K562 (cell line): Measurements from ENCODE around the gene RNU6-1. TPM values are rescaled to one million over a fixed set of nuclear protein-coding genes. Genes with fewer than 3 reads are reported as not detected.

Experiments
- CEBPG ChIP-seq, 3 experiments: fragments of 200-800 bp in 1 of 3; sonication (Bioruptor generic) in 1 of 3; sonication (generic) in 1 of 3; formaldehyde crosslinking in 1 of 3; IDR thresholded peaks in 2 of 3; conservative IDR thresholded peaks in 1 of 3; 2 replicates each; pipeline versions ENCODE4 v1.6.1 to v1.8.0; 2016 to 2022; ENCODE audit warnings: missing compliant biosample characterization in 2 of 3, missing genetic modification characterization in 2 of 3, mild to moderate bottlenecking in 1 of 3, missing genetic modification reagents in 1 of 3
- GTF2E2 ChIP-seq: fragments of 200-800 bp; sonication (Bioruptor generic); IDR thresholded peaks from 2 replicates; pipeline ENCODE4 v1.6.1; 2016; ENCODE audit warnings: missing genetic modification characterization, missing compliant biosample characterization
- HNRNPH1 ChIP-seq: fragments of 200-400 bp; formaldehyde crosslinking; optimal IDR thresholded peaks from 2 replicates; pipeline ENCODE3; 2017; ENCODE audit warnings: low read depth, mild to moderate bottlenecking, low read length, moderate library complexity
- IFI16 ChIP-seq: fragments of 250-450 bp; sonication (Bioruptor Pico); IDR thresholded peaks from 2 replicates; pipeline ENCODE4 v2.1.2; 2022; ENCODE audit warnings: mild to moderate bottlenecking, inconsistent platforms
- SRSF9 ChIP-seq: fragments of 200-400 bp; formaldehyde crosslinking; IDR thresholded peaks from 2 replicates; pipeline ENCODE4 v1.6.1; 2017; ENCODE audit warnings: low read depth, low read length, borderline replicate concordance
- ZBED1 ChIP-seq: IDR thresholded peaks from 2 replicates; pipeline ENCODE4 v1.6.1; 2014
- polyA plus RNA-seq, 8 experiments: library from polyadenylated mRNA; depleted of rRNA in 4 of 8; stranded (reverse) in 5 of 8; unstranded in 3 of 8; fragments of >200 nt; fragmentation: Nextera tagmentation in 2 of 8; fragmentation: Illumina TruSeq in 1 of 8; extraction: Ambion mirVana in 2 of 8; extraction: Trizol in 1 of 8; gene quantifications; 2 replicates each; pipeline versions ENCODE4 v1.2.1 to v1.2.3, GENCODE V29; 2011 to 2014; ENCODE audit warnings: inconsistent platforms in 1 of 8, missing spikeins in 1 of 8
- total RNA-seq, 7 experiments: library from RNA; depleted of rRNA in 6 of 7; stranded (reverse); fragments of >200 nt in 6 of 7; fragmentation: Illumina TruSeq in 2 of 7; extraction: Trizol in 2 of 7; gene quantifications; 2 replicates each; pipeline versions ENCODE4 v1.2.1 to v1.2.3, GENCODE V29; 2011 to 2021; ENCODE audit warnings: low replicate concordance in 1 of 7
- TF ChIP-seq, protein P1 (sequence below): fragments of 450-650 bp; IDR thresholded peaks from 2 replicates; pipeline ENCODE4 v1.6.1; 2017; ENCODE audit warnings: antibody characterized with exemption
- TF ChIP-seq, protein P2 (sequence below): fragments of 450-650 bp; IDR thresholded peaks from 2 replicates; pipeline ENCODE4 v1.7.0; 2016; ENCODE audit warnings: borderline replicate concordance
- TF ChIP-seq, protein P3 (sequence below), 3 experiments: fragments of 200-800 bp in 1 of 3; fragments of 250-450 bp in 1 of 3; fragments of 450-650 bp in 1 of 3; sonication (Bioruptor Pico) in 1 of 3; sonication (Bioruptor generic) in 1 of 3; formaldehyde crosslinking in 1 of 3; IDR thresholded peaks; 2 replicates each; pipeline versions ENCODE4 v1.6.1 to v1.8.0; 2016 to 2022; ENCODE audit warnings: mild to moderate bottlenecking in 2 of 3, missing genetic modification characterization in 2 of 3, missing compliant biosample characterization in 1 of 3, moderate library complexity in 1 of 3

RNU6-1 gene
- total and polyA plus RNA-seq, 9 of the 15 experiments (the other 6 are each of a cell fraction or from before 2014, with no cell fraction given): not detected

DNA sequence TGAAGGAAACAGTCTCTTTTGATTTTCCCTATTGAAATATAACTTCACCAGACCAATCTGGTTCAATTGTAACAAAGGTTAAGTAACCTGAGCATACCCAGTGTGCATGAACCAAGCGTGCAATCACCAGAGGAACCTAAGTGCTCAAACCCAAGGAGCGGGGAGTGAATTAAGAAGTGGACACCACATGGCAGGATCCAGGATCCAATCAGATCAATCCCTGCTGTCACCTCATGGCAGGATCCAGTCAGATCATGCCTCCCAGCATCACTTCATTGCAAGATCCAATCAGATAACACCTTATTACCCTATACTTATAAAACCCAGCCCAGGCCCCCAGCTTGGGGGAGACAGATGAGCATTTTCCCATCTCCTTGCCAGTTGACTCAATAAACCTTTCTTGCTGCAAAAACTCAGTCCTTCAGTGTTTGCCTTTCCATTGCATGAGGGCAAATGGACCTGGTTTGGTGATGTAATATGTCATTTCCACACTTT, 38.9 kb upstream of the RNU6-1 start (continued):
- TF ChIP-seq, protein P1, sequence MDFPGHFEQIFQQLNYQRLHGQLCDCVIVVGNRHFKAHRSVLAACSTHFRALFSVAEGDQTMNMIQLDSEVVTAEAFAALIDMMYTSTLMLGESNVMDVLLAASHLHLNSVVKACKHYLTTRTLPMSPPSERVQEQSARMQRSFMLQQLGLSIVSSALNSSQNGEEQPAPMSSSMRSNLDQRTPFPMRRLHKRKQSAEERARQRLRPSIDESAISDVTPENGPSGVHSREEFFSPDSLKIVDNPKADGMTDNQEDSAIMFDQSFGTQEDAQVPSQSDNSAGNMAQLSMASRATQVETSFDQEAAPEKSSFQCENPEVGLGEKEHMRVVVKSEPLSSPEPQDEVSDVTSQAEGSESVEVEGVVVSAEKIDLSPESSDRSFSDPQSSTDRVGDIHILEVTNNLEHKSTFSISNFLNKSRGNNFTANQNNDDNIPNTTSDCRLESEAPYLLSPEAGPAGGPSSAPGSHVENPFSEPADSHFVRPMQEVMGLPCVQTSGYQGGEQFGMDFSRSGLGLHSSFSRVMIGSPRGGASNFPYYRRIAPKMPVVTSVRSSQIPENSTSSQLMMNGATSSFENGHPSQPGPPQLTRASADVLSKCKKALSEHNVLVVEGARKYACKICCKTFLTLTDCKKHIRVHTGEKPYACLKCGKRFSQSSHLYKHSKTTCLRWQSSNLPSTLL: no peak
- TF ChIP-seq ZBED1: no peak
- no peak for TF ChIP-seq HNRNPH1
- no peak for TF ChIP-seq IFI16 (CRISPR knock-in tag)
- TF ChIP-seq SRSF9: no peak
- TF ChIP-seq, protein P2, sequence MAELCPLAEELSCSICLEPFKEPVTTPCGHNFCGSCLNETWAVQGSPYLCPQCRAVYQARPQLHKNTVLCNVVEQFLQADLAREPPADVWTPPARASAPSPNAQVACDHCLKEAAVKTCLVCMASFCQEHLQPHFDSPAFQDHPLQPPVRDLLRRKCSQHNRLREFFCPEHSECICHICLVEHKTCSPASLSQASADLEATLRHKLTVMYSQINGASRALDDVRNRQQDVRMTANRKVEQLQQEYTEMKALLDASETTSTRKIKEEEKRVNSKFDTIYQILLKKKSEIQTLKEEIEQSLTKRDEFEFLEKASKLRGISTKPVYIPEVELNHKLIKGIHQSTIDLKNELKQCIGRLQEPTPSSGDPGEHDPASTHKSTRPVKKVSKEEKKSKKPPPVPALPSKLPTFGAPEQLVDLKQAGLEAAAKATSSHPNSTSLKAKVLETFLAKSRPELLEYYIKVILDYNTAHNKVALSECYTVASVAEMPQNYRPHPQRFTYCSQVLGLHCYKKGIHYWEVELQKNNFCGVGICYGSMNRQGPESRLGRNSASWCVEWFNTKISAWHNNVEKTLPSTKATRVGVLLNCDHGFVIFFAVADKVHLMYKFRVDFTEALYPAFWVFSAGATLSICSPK: no peak
- no peak for TF ChIP-seq GTF2E2 (tag)
- TF ChIP-seq, protein P3, sequence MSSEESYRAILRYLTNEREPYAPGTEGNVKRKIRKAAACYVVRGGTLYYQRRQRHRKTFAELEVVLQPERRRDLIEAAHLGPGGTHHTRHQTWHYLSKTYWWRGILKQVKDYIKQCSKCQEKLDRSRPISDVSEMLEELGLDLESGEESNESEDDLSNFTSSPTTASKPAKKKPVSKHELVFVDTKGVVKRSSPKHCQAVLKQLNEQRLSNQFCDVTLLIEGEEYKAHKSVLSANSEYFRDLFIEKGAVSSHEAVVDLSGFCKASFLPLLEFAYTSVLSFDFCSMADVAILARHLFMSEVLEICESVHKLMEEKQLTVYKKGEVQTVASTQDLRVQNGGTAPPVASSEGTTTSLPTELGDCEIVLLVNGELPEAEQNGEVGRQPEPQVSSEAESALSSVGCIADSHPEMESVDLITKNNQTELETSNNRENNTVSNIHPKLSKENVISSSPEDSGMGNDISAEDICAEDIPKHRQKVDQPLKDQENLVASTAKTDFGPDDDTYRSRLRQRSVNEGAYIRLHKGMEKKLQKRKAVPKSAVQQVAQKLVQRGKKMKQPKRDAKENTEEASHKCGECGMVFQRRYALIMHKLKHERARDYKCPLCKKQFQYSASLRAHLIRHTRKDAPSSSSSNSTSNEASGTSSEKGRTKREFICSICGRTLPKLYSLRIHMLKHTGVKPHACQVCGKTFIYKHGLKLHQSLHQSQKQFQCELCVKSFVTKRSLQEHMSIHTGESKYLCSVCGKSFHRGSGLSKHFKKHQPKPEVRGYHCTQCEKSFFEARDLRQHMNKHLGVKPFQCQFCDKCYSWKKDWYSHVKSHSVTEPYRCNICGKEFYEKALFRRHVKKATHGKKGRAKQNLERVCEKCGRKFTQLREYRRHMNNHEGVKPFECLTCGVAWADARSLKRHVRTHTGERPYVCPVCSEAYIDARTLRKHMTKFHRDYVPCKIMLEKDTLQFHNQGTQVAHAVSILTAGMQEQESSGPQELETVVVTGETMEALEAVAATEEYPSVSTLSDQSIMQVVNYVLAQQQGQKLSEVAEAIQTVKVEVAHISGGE (CRISPR knock-in tag; IDR thresholded peaks at IDR 0.05): peak in 1 of 3 experiments; percentile 92; a peak in 2 of 6 replicates
- no peak for TF ChIP-seq CEBPG (CRISPR knock-in tag; IDR thresholded peaks at IDR 0.05)
- peak in 1 of 2 experiments; percentile 59; a peak in 1 of 4 replicates for TF ChIP-seq CEBPG (tag; conservative IDR thresholded peaks at IDR 0.05 in 1 of 2, IDR thresholded peaks at IDR 0.05 in 1 of 2)
